ENCODE measurements around the gene LSMEM2. TPM values are rescaled to one million over a fixed set of nuclear protein-coding genes. Genes with fewer than 3 reads are reported as not detected.

Gene LSMEM2
- total and polyA plus RNA-seq, 9 of the 15 experiments (the other 6 are each of a cell fraction or from before 2014, with no cell fraction given), result not detected

DNA sequence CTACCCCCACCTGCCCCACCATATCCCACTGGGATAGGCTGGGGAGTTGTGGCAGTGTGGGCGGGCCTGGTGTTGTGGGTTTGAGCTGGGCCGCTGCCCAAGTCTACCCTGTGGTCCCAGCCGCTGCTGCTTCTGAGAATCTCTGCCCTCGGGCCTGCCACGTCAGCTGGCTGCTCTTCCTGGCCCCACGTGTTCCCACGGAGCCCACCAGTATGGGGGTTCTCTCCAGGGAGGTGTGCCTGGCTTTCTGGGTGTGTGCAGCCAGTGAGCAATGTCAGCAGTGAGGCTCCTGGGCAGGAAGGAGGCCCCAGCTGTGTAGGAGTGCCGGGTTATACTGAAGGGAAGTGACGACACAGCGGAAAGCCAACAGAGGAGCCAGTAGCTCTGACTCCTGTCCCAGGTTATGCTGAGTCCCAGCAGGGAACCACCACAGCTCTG, 32.4 kb upstream of the LSMEM2 start (continued):
- TF ChIP-seq NR2C2 (CRISPR knock-in tag; IDR thresholded peaks at IDR 0.05) (no peak), NR2C2 (tag; IDR thresholded peaks at IDR 0.05) (peak; percentile 79; the same call in 1 of the 2 replicates), KLF13 (tag; IDR thresholded peaks at IDR 0.05; ENCODE audit: borderline replicate concordance, low read depth) (no peak), ETV5 (CRISPR knock-in tag; IDR thresholded peaks at IDR 0.05; ENCODE audit: low read depth) (no peak), HDAC8 (tag; IDR thresholded peaks at IDR 0.05) (no peak), CEBPG (CRISPR knock-in tag; IDR thresholded peaks at IDR 0.05) (no peak), CEBPG (tag; conservative IDR thresholded peaks at IDR 0.05 in 1 of 2, IDR thresholded peaks at IDR 0.05 in 1 of 2) (no peak), ZNF592 (IDR thresholded peaks at IDR 0.05) (no peak), RERE (CRISPR knock-in tag; IDR thresholded peaks at IDR 0.05; ENCODE audit: borderline replicate concordance) (no peak), CAMTA2 (CRISPR knock-in tag; conservative IDR thresholded peaks at IDR 0.05) (no peak), RBM25 (IDR thresholded peaks at IDR 0.05; ENCODE audit: low read depth, low read length, severe bottlenecking) (no peak), U2AF1 (optimal IDR thresholded peaks at IDR 0.05; ENCODE audit: low read depth, low read length) (no peak), TGIF2 (CRISPR knock-in tag; IDR thresholded peaks at IDR 0.05) (no peak), BRD4 (IDR thresholded peaks at IDR 0.05) (no peak), DEAF1 (CRISPR knock-in tag; IDR thresholded peaks at IDR 0.05) (no peak), SLC30A9 (CRISPR knock-in tag; IDR thresholded peaks at IDR 0.05) (no peak), MAZ (CRISPR knock-in tag; conservative IDR thresholded peaks at IDR 0.05 in 1 of 2, IDR thresholded peaks at IDR 0.05 in 1 of 2) (no peak; a peak in 1 of 4 replicates), NR2F6 (CRISPR knock-in tag; IDR thresholded peaks at IDR 0.05) (no peak)
